GM19455 (cell line): Measurements from ENCODE around the gene MRGPRF.

Experiments
- ATAC-seq: cut with Tn5 transposase; IDR thresholded peaks from one replicate; pipeline ENCODE4 v1.9.1; 2021; ENCODE audit not compliant: unreplicated experiment

The MRGPRF gene

DNA sequence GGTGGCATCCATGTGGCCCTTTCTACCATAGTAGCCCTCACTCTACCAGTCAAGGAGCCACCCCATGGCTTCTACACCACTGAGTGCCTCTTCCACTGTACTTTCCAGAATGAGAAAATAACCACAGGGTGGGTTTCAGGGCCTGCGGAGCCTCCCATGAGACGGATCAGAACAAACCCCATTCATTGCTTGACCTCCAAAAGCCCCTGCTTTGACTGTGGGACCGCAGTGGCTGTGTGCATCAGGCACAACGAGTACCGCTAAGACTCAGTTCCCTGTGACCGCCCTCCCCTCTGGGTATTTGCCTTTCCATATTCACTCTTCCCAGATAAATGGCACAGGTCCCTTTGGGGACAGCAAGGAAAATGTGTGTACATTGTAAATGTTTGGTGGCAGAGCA lies 11.5 kb upstream of the MRGPRF start:
- ATAC-seq: no peak

GRCh38 chr11:69022260-69022659 lies 9.2 kb upstream of the MRGPRF start:
- no peak for ATAC-seq

DNA sequence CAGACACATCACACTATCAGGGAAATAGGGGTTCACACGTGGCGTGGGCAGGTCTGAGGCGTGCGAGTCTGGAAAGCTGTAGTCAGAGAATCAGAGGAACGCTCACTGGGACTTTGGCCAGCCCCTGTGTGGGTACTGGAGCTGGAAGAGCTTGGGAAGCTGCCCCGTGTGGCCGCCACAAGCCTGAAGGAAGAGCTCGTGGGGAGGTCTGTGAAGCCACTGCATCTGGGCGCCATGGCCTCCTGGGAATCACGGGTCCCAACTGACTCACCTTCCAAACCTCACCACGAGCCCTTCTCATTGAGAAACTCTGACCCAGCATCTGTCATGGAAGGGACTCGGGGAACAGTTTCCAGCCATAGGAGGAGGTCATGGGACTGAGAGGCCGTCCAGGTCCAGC lies 5.9 kb upstream of the MRGPRF start:
- no peak for ATAC-seq

DNA sequence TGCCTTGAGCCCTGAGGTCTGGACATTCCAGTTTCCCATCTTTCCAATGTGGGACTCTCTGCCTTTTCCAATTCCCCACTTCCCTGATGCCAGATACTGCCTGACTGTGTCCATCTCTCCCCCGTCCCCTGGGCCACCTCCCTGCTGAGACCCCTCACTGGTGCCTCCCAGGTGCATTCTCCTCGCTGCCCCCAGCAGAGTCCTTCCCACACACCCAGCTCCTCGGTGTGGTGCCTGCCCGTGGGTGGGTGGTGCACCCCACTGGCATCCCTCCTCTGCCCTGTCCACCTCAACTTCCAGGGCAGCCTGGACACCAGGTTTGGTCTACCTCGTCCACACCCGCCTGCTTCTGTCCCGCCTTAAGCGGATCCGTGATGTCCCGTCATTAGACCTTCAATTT lies 4.9 kb upstream of the MRGPRF start:
- ATAC-seq: no peak

DNA sequence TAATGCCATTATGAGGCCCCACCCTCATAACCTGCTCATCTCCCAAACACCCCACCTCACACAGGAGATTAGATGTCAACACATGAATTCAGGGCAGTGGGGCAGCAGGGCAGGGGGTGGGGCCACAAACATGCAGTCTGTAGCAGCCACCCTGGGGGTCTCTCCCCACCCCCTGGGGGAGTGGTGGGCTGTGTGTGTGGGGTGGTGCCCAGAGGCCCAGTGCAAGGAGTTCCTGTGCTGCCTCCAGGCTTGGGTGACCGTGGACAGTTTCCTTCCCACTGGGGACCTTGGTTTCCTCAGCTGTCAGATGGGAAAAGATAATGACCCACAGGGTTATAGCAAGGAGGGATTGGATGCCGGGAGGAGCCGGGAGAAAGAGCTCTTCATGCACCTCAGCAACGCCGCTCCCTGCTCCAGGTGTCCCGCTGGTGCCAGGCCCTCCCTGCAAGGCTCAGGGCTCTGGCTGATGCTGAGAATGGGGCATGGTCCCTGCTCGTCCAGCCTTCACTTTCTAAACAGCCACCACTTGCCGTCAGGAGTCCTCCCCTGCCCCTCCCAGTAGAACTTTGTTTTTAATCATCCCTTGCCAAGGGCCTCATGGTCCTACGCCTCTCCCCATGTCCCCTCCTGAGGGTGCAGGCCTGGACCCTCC lies 2.0 kb upstream of the MRGPRF start:
- no peak for ATAC-seq

DNA sequence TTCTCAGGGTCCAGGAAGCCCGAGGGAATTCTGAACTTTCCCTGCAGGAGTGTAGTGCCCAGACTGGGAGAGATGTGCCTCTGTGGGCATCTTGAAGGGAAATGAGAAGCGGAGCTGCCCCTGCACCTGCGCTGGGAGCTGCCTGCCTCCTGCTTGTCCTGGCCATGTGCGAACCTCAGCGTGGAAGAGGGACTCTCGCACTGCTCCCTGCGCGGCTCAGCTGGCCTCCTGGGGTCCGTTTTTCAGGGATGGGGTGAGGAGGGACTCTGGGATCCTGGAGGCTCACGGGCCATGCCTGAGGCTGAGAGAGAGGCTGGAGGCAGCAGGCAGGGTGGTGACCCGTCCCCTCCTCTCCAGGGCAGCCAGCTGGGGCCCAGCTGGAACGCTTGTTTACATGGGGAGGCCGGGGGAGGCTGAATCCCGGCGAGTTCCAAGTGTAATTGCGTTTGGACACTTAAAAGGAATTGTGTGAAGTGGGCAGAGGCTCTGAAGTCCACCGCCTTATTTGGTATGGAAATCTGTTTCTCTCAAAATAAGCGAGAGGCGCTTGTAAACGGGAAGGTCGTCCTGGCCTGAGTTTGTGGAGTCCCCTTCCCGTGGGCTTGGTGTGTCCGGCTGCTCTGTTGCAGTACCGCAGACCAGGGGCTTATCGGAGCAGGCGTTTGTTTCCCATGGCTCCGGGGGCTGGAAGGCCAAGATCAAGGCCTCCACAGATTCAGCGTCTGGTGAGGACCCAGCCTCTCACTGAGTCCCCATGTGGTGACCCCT lies 1.2 kb upstream of the MRGPRF start:
- ATAC-seq: no peak

- no peak for ATAC-seq
Measured at GRCh38 chr11:69012092-69013008, 696 bp downstream of the MRGPRF start.

- no peak for ATAC-seq
Measured at GRCh38 chr11:69011624-69012091, 1.4 kb downstream of the MRGPRF start.

GRCh38 chr11:69010964-69011623 lies 2.0 kb downstream of the MRGPRF start:
- ATAC-seq: no peak

DNA sequence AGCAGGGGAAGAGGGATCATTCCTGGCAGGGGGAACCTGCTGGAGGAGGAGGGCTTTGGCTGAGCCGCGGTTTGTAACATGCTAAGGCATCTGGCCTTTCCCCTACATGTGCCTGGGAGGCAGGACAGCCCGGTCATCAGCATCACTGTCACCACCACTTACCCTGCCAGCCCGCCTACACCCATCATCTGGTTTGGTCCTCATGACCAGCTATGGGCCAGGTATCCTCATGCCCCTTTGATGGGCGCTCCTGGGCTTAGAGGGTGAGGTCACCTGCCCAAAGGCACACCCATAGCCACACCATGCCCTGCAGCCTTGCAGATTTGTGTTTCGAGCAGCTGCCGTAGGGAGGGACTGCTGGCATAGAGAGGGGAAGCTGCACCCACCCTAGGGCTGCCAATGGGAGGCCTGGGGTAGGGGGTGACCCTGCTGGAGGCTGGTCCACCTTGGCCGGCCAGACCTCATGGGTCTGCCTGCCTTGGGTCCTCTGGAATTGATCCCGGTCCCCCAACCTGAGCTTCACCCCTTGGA lies 2.6 kb downstream of the MRGPRF start:
- no peak for ATAC-seq

DNA sequence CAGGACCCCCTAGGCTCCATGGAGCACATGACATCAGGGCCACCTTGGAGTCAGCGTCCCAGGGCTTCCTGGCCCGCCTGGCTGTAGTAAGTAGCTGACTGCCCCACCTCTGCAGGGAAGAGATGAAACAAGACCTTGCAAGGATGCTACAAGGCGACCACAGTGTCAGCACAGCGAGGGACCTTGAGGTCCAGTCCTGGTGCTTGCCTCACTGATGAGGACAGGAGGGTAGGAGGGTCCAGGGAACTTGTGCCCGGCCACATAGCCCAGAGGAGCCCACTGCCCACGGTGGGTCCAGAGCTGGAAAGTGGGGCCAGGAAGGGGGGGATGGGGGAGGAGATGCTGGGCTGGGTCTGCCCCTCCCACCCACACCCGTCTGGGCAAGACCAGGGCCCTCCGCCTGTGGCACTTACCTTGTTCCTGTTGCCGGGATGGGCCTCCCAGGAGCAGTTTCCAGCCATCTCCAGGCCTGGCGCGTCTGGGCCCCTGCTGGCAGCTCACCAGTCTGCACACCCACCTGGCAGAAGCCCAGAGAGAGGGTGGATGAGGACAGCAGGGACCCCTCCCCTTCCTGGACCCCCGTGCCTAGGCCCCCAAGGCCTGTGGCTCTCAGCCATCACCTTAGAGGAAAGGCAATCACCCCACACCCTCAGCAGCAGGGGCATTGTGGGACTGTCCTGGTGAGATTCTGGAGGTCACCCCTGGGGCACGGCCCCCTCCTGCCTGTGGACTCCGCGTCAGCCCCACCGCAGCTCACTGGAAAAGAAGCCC lies 3.4 kb downstream of the MRGPRF start:
- ATAC-seq: no peak

DNA sequence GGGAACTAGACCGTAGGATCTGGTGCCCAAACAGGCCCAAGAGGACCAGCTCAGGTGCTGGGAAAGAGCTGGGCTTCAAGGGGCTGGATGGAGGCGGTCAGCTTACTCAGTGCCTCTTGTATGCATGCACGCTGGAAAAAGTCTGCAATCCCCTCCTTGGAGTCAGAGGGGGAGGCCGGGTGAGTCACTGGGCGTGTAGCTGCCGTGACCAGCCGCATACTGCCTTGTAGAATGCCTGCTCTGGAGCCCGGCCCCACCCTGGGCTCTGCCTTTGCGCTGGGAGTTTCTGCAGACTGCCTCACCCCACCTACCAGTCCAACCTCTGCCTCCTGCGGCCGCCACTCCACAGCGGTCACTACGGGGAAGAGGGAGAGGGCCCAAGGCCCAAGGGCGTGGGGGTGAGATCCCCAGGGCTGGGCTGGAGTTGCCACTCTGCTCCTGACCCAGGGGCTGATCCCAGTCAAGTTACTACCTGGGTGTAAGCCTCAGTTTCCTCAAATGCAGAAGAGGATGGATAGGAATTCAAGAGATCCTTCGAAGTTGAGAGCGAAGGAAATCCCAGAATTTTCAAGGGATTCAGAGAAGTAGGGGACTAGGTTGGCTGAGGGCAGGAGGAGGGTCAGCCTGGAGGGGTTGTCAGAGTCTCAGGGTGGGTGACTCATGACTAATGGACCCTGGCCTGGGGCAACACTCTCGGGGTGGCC lies 4.2 kb downstream of the MRGPRF start:
- ATAC-seq: no peak

DNA sequence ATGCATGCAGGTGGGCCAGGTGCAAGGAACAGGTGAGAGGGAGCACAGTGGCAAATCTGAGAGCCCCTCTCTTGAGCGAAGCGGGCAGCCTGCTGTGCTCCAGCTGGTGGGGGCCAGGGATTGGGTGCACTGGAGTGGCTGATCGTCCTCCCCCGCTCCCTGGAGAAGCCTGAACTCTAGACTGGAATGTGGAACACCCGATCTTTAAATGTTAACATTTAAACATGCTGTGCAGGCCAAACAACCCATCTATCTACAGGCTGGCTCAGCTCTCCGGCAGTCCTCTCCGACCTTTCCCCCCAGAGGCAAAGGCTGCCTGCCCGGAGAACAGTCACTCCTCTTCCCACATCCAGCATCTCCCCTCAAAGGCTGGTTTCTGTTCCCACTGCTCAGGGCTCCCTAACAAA lies 5.1 kb downstream of the MRGPRF start:
- ATAC-seq: no peak

- ATAC-seq: no peak
Measured at GRCh38 chr11:69006816-69007215, 6.2 kb downstream of the MRGPRF start.

GRCh38 chr11:69005631-69006368 lies 7.2 kb downstream of the MRGPRF start:
- ATAC-seq: no peak

- no peak for ATAC-seq
Measured at GRCh38 chr11:69005183-69005630, 7.8 kb downstream of the MRGPRF start.

- ATAC-seq: no peak
Measured at GRCh38 chr11:69004411-69005182, 8.4 kb downstream of the MRGPRF start.

DNA sequence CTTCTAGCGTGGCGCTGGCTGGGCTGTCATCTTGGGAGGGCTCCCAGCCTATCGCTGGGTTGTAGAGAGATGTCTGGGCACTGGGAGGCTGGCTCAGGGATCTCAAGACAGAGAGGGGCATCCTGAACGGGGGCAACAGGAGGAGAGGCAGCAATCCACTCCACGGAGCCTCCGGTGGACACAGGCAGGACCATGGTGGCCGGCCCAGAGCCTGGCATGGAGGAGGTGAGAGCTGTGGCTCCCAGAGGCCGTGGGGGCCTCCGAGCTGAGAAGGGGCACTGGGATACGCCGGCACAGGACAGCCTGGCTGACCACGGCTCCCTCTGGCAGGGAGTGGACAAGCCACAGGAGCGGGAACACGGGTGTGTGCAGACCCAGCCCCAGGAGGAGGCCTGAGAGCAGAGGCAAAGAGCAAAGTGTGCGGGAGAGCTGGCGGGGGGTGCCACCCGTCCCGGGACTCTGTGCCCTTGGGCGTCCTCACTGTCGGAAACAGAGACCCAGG lies 9.1 kb downstream of the MRGPRF start:
- no peak for ATAC-seq
